WI38 (cell line): ENCODE measurements around the gene RUNX3.

Source experiments
- H3K4me3 ChIP-seq: 2 replicates; pipeline ENCODE4 v1.5.1; 2011; ENCODE audit warnings: low read depth, mild to moderate bottlenecking, control low read depth, low read length
- CTCF ChIP-seq: IDR thresholded peaks from 2 replicates; pipeline ENCODE4 v1.5.1; 2012; ENCODE audit warnings: low read depth, mild to moderate bottlenecking, control low read depth, low read length

The RUNX3 gene

GRCh38 chr1:24878775-24879742 lies 51.0 kb downstream of the RUNX3 start:
- no peak for TF ChIP-seq CTCF
- no peak overlapping the region for H3K4me3 ChIP-seq

DNA sequence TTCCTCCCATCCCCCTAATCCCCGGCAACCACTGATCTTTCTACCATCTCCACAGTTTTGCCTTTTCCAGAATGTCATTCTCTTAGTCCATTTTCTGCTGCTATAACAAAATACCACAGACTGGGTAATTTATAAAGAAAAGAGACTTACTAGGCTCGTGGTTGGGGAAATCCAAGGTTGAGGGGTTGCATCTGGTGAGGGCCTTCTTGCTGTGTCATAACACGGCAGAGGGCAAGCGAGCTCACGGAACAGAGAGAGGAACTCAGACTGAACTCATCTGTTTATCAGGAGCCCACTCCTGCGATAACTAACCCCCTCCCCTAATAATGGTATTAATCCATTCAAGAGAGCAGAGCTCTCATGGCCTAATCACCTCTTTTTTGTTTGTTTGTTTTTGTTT lies 52.0 kb downstream of the RUNX3 start:
- TF ChIP-seq CTCF, result no peak

GRCh38 chr1:24875991-24876506 lies 54.0 kb downstream of the RUNX3 start:
- TF ChIP-seq CTCF, result no peak

More for the DNA sequence above, 52.0 kb downstream of the RUNX3 start:
- H3K4me3 ChIP-seq, result no peak overlapping the region

GRCh38 chr1:24875257-24875656 lies 54.8 kb downstream of the RUNX3 start:
- TF ChIP-seq CTCF, result no peak
- no peak overlapping the region for H3K4me3 ChIP-seq

More at GRCh38 chr1:24875991-24876506, 54.0 kb downstream of the RUNX3 start:
- H3K4me3 ChIP-seq, result no peak overlapping the region

DNA sequence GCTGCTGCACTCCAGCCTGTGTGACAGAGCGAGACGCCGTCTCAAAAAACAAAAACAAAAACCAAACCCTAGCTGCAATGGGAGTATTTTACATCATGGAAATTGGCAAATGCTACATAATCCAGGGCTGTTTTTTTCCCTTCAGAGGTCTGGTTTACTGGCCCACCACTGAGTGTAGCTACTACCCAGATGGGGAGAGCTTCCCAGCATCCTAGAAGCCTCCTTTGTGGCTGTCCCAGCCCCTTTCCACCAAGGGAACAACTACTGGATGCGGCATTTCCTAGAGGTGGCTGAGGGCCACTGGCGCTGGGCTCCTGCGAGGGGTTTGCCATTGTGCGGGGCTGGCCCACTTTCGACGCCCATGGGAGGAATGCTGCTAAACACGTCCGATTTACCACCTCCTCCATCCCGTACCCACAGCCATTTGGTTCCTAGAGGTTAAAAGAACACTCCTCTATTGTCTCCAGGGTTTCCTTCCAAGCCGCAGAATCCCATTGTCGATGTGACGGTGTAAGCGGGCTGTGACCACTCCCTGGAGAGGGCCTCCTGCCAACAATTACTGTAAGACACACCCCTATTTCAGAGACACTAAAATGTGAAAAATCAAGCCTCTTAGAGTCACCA lies 55.4 kb downstream of the RUNX3 start:
- no peak for TF ChIP-seq CTCF
- no peak overlapping the region for H3K4me3 ChIP-seq

- H3K4me3 ChIP-seq, result no peak overlapping the region
- TF ChIP-seq CTCF, result no peak
Observed at GRCh38 chr1:24874056-24874455, 56.0 kb downstream of the RUNX3 start.

GRCh38 chr1:24873148-24873547 lies 56.9 kb downstream of the RUNX3 start:
- TF ChIP-seq CTCF, result no peak
- no peak overlapping the region for H3K4me3 ChIP-seq
